ENCODE results near the gene IGF2BP3. TPM values are rescaled to one million over a fixed set of nuclear protein-coding genes. Genes with fewer than 3 reads are reported as not detected.
A peak's percentile ranks its signal among the peaks of the same experiment; 100 is the strongest.

Gene IGF2BP3
- total and polyA plus RNA-seq, 10 of the 15 experiments (the other 5 are each of a cell fraction or from before 2014, with no cell fraction given): 4.6 to 61.2 (median 36.9) TPM

GRCh38 chr7:23277359-23277989 is 192.8 kb downstream of the IGF2BP3 start:
- SMC1A ChIA-PET (ENCODE audit: uncharacterized antibody, unreplicated experiment): interaction anchor here (0.5 to 3.0 kb wide), 12 partner anchors 13 to 433 kb away, joined by 3 to 12 read pairs (median 7); partner anchors contain the start of gene STK31
- BruUV-seq (replicated peaks): no TSS peak

More at GRCh38 chr7:23277359-23277989, 192.8 kb downstream of the IGF2BP3 start:
- RAD21 ChIA-PET (ENCODE audit: unreplicated experiment): interaction anchor here (0.8 to 2.4 kb wide), 9 partner anchors 68 to 434 kb away, joined by 3 to 11 read pairs (median 5); no protein-coding TSS in a partner anchor
- ATAC-seq (peak; percentile 61), DNase-seq (ENCODE audit: low read depth, low spot score) (peak; percentile 41), FAIRE-seq (peak; percentile 89)
- H4K20me1 ChIP-seq (ENCODE audit: control insufficient read depth, insufficient read depth): no peaks in the 10 kb centered on the region
- in situ Hi-C loops (cut with MboI): no loop called here
- no peaks in the 10 kb centered on the region for H3K27me3 ChIP-seq (replicated peaks in 1 of 2; ENCODE audit: control insufficient read depth in 2 of 2, insufficient read depth in 2 of 2, low read length in 1 of 2)
- TF ChIP-seq, protein P1, sequence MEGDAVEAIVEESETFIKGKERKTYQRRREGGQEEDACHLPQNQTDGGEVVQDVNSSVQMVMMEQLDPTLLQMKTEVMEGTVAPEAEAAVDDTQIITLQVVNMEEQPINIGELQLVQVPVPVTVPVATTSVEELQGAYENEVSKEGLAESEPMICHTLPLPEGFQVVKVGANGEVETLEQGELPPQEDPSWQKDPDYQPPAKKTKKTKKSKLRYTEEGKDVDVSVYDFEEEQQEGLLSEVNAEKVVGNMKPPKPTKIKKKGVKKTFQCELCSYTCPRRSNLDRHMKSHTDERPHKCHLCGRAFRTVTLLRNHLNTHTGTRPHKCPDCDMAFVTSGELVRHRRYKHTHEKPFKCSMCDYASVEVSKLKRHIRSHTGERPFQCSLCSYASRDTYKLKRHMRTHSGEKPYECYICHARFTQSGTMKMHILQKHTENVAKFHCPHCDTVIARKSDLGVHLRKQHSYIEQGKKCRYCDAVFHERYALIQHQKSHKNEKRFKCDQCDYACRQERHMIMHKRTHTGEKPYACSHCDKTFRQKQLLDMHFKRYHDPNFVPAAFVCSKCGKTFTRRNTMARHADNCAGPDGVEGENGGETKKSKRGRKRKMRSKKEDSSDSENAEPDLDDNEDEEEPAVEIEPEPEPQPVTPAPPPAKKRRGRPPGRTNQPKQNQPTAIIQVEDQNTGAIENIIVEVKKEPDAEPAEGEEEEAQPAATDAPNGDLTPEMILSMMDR (IDR thresholded peaks at IDR 0.05 in 2 of 3, conservative IDR thresholded peaks at IDR 0.05 in 1 of 3; ENCODE audit: control insufficient read depth in 2 of 3, extremely low read depth in 1 of 3, insufficient read depth in 1 of 3, low read depth in 3 of 3, low read length in 3 of 3): peak; percentile 82 to 91 (median 90)
- TF ChIP-seq BHLHE40 (IDR thresholded peaks at IDR 0.05; ENCODE audit: borderline replicate concordance in 1 of 2, low read depth in 2 of 2, low read length in 1 of 2) (0 out of 4 replicates have a peak, but pooled peaks of 1 of the 2 experiments have one; percentile 7), SMC3 (IDR thresholded peaks at IDR 0.05; ENCODE audit: borderline replicate concordance, low read length) (peak; percentile 70), RAD21 (IDR thresholded peaks at IDR 0.05; ENCODE audit: insufficient read depth, low read depth, low read length) (peak; percentile 92), NR2C1 (IDR thresholded peaks at IDR 0.05) (no peak)
- TF ChIP-seq, protein P2, sequence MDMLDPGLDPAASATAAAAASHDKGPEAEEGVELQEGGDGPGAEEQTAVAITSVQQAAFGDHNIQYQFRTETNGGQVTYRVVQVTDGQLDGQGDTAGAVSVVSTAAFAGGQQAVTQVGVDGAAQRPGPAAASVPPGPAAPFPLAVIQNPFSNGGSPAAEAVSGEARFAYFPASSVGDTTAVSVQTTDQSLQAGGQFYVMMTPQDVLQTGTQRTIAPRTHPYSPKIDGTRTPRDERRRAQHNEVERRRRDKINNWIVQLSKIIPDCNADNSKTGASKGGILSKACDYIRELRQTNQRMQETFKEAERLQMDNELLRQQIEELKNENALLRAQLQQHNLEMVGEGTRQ (IDR thresholded peaks at IDR 0.05; ENCODE audit: borderline replicate concordance, low read depth, low read length): no peak
- POLR2A ChIA-PET: interaction anchor here (0.7 to 0.9 kb wide), 2 partner anchors 18 to 115 kb away, joined by 3 to 4 read pairs; no protein-coding TSS in a partner anchor
- no peak overlapping the region for H3K9ac ChIP-seq (ENCODE audit: control insufficient read depth, insufficient read depth, low read length)
- intact Hi-C loops (cut with micrococcal nuclease; ENCODE audit: unreplicated experiment): no loop called here
- peak overlapping the region; percentile 9; the same call in 1 of the 2 replicates for H2AFZ ChIP-seq (ENCODE audit: control insufficient read depth, low read depth, low read length)
- H3K27ac ChIP-seq (ENCODE audit: control insufficient read depth, insufficient read depth): no peak overlapping the region
- 39% methylated on average over 6 of the region's 6 CpGs for WGBS (ENCODE audit: insufficient coverage, insufficient replicate concordance, low lambda C conversion rate, missing lambda C conversion rate)
- no peaks in the 10 kb centered on the region for H3K9me3 ChIP-seq (replicated peaks; ENCODE audit: control insufficient read depth, insufficient read depth, low read length)
- H3K4me1 ChIP-seq (ENCODE audit: control insufficient read depth, insufficient read depth, low read length): peaks cover 3% of the 10 kb centered on the region; the same call in 1 of the 2 replicates
- CTCF ChIA-PET: interaction anchor here (0.6 to 7.2 kb wide), 24 partner anchors 8 to 436 kb away, joined by 3 to 77 read pairs (median 6); partner anchors contain the start of genes MALSU1 and NUP42
- no peak overlapping the region for H3K4me2 ChIP-seq (ENCODE audit: control insufficient read depth, insufficient read depth)
- no peak overlapping the region for H3K4me3 ChIP-seq
- peaks cover 10% of the 10 kb centered on the region for H3K79me2 ChIP-seq (ENCODE audit: control insufficient read depth, insufficient read depth, low read length)
- H3K36me3 ChIP-seq (ENCODE audit: control insufficient read depth in 2 of 2, insufficient read depth in 2 of 2, low read length in 1 of 2): no peaks in the 10 kb centered on the region

All from GM12878 (cell line).